IMR-90 (cell line): ENCODE results near the gene MALT1. TPM values are rescaled to one million over a fixed set of nuclear protein-coding genes. Genes with fewer than 3 reads are reported as not detected.

ENCODE experiments used
- ATAC-seq: fragments of 200-7000 bp; cut with Tn5 transposase; 2 replicates; pipeline ENCODE4 v1.9.1; 2020; ENCODE audit warnings: low read depth, mild to moderate bottlenecking, moderate library complexity
- BruUV-seq: library from RNA; stranded (reverse); fragments of 400-500 nt; replicated peaks from 2 replicates; lab custom pipeline; 2021; lab: Mats Ljungman, UMichigan
- CTCF ChIA-PET: fragments of 300-600 bp; formaldehyde crosslinking; extraction: SDS; loops from one replicate; lab custom pipeline; 2021; ENCODE audit warnings: antibody characterized with exemption; lab: Yijun Ruan, JAX
- POLR2A ChIA-PET: fragments of 300-600 bp; sonication (Branson Sonifier 250); formaldehyde crosslinking; loops from one replicate; lab custom pipeline; 2022; ENCODE audit warnings: antibody characterized with exemption; ENCODE audit not compliant: unreplicated experiment; lab: Charles Lee
- DNase-seq: peaks from one replicate; pipeline ENCODE4 v3.0.0; 2013
- H2AFZ ChIP-seq: replicated peaks from 2 replicates; pipeline ENCODE3; 2013; ENCODE audit warnings: low read length, mild to moderate bottlenecking; ENCODE audit not compliant: poor library complexity
- H2AK5ac ChIP-seq: 2 replicates; pipeline ENCODE4 v1.6.1; 2013; ENCODE audit warnings: low read depth, low read length, inconsistent platforms
- H2AK9ac ChIP-seq: replicated peaks from 2 replicates; pipeline ENCODE3; 2013; ENCODE audit warnings: mild to moderate bottlenecking, low read depth, low read length, moderate library complexity; ENCODE audit not compliant: poor library complexity
- H2BK120ac ChIP-seq: 2 replicates; pipeline ENCODE4 v1.6.1; 2013; ENCODE audit warnings: low read depth, low read length, inconsistent platforms
- H2BK15ac ChIP-seq: 3 replicates; pipeline ENCODE4 v1.6.1; 2013; ENCODE audit warnings: low read depth, low read length, inconsistent platforms
- H2BK20ac ChIP-seq: 2 replicates; pipeline ENCODE4 v1.6.1; 2013; ENCODE audit warnings: low read depth, mild to moderate bottlenecking, inconsistent platforms, low read length, moderate library complexity
- H2BK5ac ChIP-seq: 2 replicates; pipeline ENCODE4 v1.6.1; 2013; ENCODE audit warnings: mild to moderate bottlenecking, low read depth, low read length, inconsistent platforms; ENCODE audit not compliant: poor library complexity, severe bottlenecking
- H3K14ac ChIP-seq: replicated peaks from 2 replicates; pipeline ENCODE4 v1.6.1; 2013; ENCODE audit warnings: low read depth, low read length, inconsistent platforms
- H3K18ac ChIP-seq: 2 replicates; pipeline ENCODE4 v1.6.1; 2013; ENCODE audit warnings: low read depth, low read length, control low read depth
- H3K23ac ChIP-seq: 2 replicates; pipeline ENCODE4 v1.6.1; 2013; ENCODE audit warnings: low read depth, low read length, inconsistent platforms
- H3K27ac ChIP-seq: 2 replicates; pipeline ENCODE4 v1.5.1; 2013; ENCODE audit warnings: mild to moderate bottlenecking, control low read depth, low read length; ENCODE audit not compliant: insufficient read depth
- H3K27me3 ChIP-seq: 2 replicates; pipeline ENCODE4 v1.6.1; 2013; ENCODE audit warnings: low read length; ENCODE audit not compliant: control insufficient read depth, insufficient read depth
- H3K36me3 ChIP-seq: 2 replicates; pipeline ENCODE4 v1.6.1; 2013; ENCODE audit warnings: low read length, mixed read lengths; ENCODE audit not compliant: control insufficient read depth, insufficient read depth
- H3K4ac ChIP-seq: 2 replicates; pipeline ENCODE4 v1.6.1; 2013; ENCODE audit warnings: low read depth, low read length, inconsistent platforms
- H3K4me1 ChIP-seq: 2 replicates; pipeline ENCODE4 v1.6.1; 2013; ENCODE audit warnings: low read length, mixed read lengths; ENCODE audit not compliant: control insufficient read depth, insufficient read depth
- H3K4me2 ChIP-seq: 2 replicates; pipeline ENCODE4 v1.6.1; 2013; ENCODE audit warnings: low read depth, mild to moderate bottlenecking, control low read depth, low read length, moderate library complexity
- H3K4me3 ChIP-seq: 2 replicates; pipeline ENCODE4 v1.5.1; 2013; ENCODE audit warnings: low read depth, mild to moderate bottlenecking, control low read depth, low read length, moderate library complexity; ENCODE audit not compliant: insufficient read depth
- H3K56ac ChIP-seq: 2 replicates; pipeline ENCODE4 v1.6.1; 2013; ENCODE audit warnings: low read length, inconsistent platforms; ENCODE audit not compliant: insufficient read depth; ENCODE audit errors: extremely low read depth
- H3K79me1 ChIP-seq, 2 experiments: 2 replicates each; pipeline ENCODE4 v1.6.1; 2013; ENCODE audit warnings: low read length in 2 of 2, inconsistent platforms in 1 of 2, low read depth in 1 of 2
- H3K9ac ChIP-seq: 2 replicates; pipeline ENCODE4 v1.6.1; 2013; ENCODE audit warnings: low read depth, low read length, control low read depth
- H3K9me1 ChIP-seq: 2 replicates; pipeline ENCODE4 v1.6.1; 2013; ENCODE audit warnings: low read length, inconsistent platforms; ENCODE audit not compliant: insufficient read depth
- H3K9me3 ChIP-seq: 2 replicates; pipeline ENCODE4 v1.6.1; 2013; ENCODE audit warnings: low read length; ENCODE audit not compliant: control insufficient read depth, insufficient read depth
- H4K20me1 ChIP-seq: 2 replicates; pipeline ENCODE4 v1.6.1; 2013; ENCODE audit warnings: low read length, inconsistent platforms; ENCODE audit not compliant: insufficient read depth
- H4K5ac ChIP-seq: 2 replicates; pipeline ENCODE4 v1.6.1; 2013; ENCODE audit warnings: mild to moderate bottlenecking, low read depth, low read length, control low read depth
- H4K8ac ChIP-seq, 2 experiments: 2 replicates each; pipeline ENCODE4 v1.6.1; 2013; ENCODE audit warnings: low read depth in 2 of 2, low read length in 2 of 2, control low read depth in 1 of 2, inconsistent platforms in 1 of 2
- H4K91ac ChIP-seq: 2 replicates; pipeline ENCODE4 v1.6.1; 2013; ENCODE audit warnings: low read depth, low read length, inconsistent platforms; ENCODE audit not compliant: insufficient read depth
- CHD1 ChIP-seq: IDR thresholded peaks from 2 replicates; pipeline ENCODE4 v1.6.1; 2012; ENCODE audit warnings: low read depth, low read length, improper control_type of control experiment
- MAFK ChIP-seq: IDR thresholded peaks from 2 replicates; pipeline ENCODE4 v1.6.1; 2012; ENCODE audit warnings: low read depth, low read length, improper control_type of control experiment
- MAZ ChIP-seq: IDR thresholded peaks from 2 replicates; pipeline ENCODE4 v1.6.1; 2012; ENCODE audit warnings: low read depth, mild to moderate bottlenecking, low read length, improper control_type of control experiment, moderate library complexity, borderline replicate concordance
- NFE2L2 ChIP-seq: fragments of 150-350 bp; IDR thresholded peaks from 2 replicates; pipeline ENCODE4 v1.6.1; 2016; ENCODE audit warnings: low read depth, mild to moderate bottlenecking, low read length
- POLR2A ChIP-seq: IDR thresholded peaks from 2 replicates; pipeline ENCODE4 v1.6.1; 2012; ENCODE audit warnings: mild to moderate bottlenecking, low read depth, low read length
- RAD21 ChIP-seq: IDR thresholded peaks from 2 replicates; pipeline ENCODE4 v1.6.1; 2012; ENCODE audit warnings: low read length, improper control_type of control experiment
- RCOR1 ChIP-seq: IDR thresholded peaks from 2 replicates; pipeline ENCODE4 v1.6.1; 2012; ENCODE audit warnings: mild to moderate bottlenecking, low read length, improper control_type of control experiment; ENCODE audit not compliant: insufficient replicate concordance
- RFX5 ChIP-seq: IDR thresholded peaks from 2 replicates; pipeline ENCODE4 v1.8.0; 2012; ENCODE audit warnings: low read depth, mild to moderate bottlenecking, low read length, moderate library complexity
- WGBS, 2 experiments: methylation state at CpG; one replicate each; pipeline versions ENCODE4 v1.1.5 to v1.1.7; 2013; ENCODE audit warnings: missing lambda C conversion rate in 2 of 2; ENCODE audit not compliant: insufficient read length in 1 of 2; ENCODE audit errors: extremely low coverage in 2 of 2; 5-methylcytosine and 5-hydroxymethylcytosine counted together
- dilution Hi-C: fragments of 300-500 bp; cut with HindIII; formaldehyde crosslinking; loops from one replicate; pipeline ENCODE4 v1.14.3; 2018; ENCODE audit warnings: low sequenced_read_pairs; ENCODE audit not compliant: unreplicated experiment
- in situ Hi-C: fragments of 300-500 bp; cut with MboI; formaldehyde crosslinking; loops from 3 replicates; pipeline ENCODE4 v1.14.3; 2019; ENCODE audit warnings: low sequenced_read_pairs, inconsistent platforms, mixed read lengths
- intact Hi-C: fragments of 100-400 bp; cut with micrococcal nuclease; formaldehyde crosslinking; loops from 2 replicates; pipeline ENCODE4 v1.10.0; 2022
- polyA plus RNA-seq, 3 experiments: library from polyadenylated mRNA; depleted of rRNA; stranded (reverse); fragments of >200 nt; gene quantifications; 2 replicates each; pipeline ENCODE4 v1.2.3, GENCODE V29; 2012; ENCODE audit warnings: low replicate concordance in 1 of 3
- total RNA-seq: library from RNA; depleted of rRNA; stranded (reverse); fragments of >200 nt; gene quantifications from 2 replicates; pipeline ENCODE4 v1.2.3, GENCODE V29; 2012

MALT1 gene
- total and polyA plus RNA-seq, 2 of the 4 experiments (the other 2 are of a cell fraction): 8.3 to 25.3 TPM

GRCh38 chr18:58733866-58734265 is 62.6 kb downstream of the MALT1 start:
- Histone ChIP-seq H3K23ac (no peak overlapping the region), H3K4ac (no peak overlapping the region), H2AK5ac (no peak overlapping the region), H2BK15ac (no peak overlapping the region), H3K4me3 (no peak overlapping the region), H3K56ac (no peak overlapping the region), H2BK5ac (no peak overlapping the region), H3K14ac (no peak overlapping the region), H3K18ac (no peak overlapping the region), H2AFZ (no peak overlapping the region), H3K79me1 (no peaks in the 10 kb centered on the region), H3K36me3 (peaks cover 16% of the 10 kb centered on the region), H4K91ac (no peak overlapping the region), H3K9me1 (peaks cover 2% of the 10 kb centered on the region; the same call in 1 of the 2 replicates), H3K4me1 (no peaks in the 10 kb centered on the region), H2BK20ac (no peak overlapping the region), H3K27ac (no peak overlapping the region), H2AK9ac (no peak overlapping the region), H3K27me3 (no peaks in the 10 kb centered on the region), H4K5ac (no peak overlapping the region), H3K9ac (no peak overlapping the region), H3K4me2 (no peak overlapping the region), H3K9me3 (no peaks in the 10 kb centered on the region), H4K8ac (no peak overlapping the region), H2BK120ac (no peak overlapping the region), H4K20me1 (no peaks in the 10 kb centered on the region)
- TF ChIP-seq NFE2L2: no peak
- TF ChIP-seq RCOR1: no peak
- peak; percentile 98 for TF ChIP-seq MAFK
- no peak for TF ChIP-seq RAD21
- TF ChIP-seq MAZ: no peak
- TF ChIP-seq POLR2A: no peak
- no peak for TF ChIP-seq CHD1
- no peak for TF ChIP-seq RFX5
- dilution Hi-C loops: no loop called here
- DNase-seq: no peak
- intact Hi-C loops: no loop called here
- POLR2A ChIA-PET: no interaction called here
- BruUV-seq: no TSS peak
- CTCF ChIA-PET: no interaction called here
- in situ Hi-C loops: loop anchor here (10.0 kb wide), 1 partner anchor 209 kb away; no protein-coding TSS in a partner anchor
- no CpG with 5 or more reads among the region's 1 CpG for WGBS, 2 experiments
- ATAC-seq: no peak
